ENCODE results near the gene PSMG3. TPM values are rescaled to one million over a fixed set of nuclear protein-coding genes. Genes with fewer than 3 reads are reported as not detected.
A peak's percentile ranks its signal among the peaks of the same experiment; 100 is the strongest.

The PSMG3 gene
- total RNA-seq, 1 experiment from 2014 or later: 63.0 TPM

DNA sequence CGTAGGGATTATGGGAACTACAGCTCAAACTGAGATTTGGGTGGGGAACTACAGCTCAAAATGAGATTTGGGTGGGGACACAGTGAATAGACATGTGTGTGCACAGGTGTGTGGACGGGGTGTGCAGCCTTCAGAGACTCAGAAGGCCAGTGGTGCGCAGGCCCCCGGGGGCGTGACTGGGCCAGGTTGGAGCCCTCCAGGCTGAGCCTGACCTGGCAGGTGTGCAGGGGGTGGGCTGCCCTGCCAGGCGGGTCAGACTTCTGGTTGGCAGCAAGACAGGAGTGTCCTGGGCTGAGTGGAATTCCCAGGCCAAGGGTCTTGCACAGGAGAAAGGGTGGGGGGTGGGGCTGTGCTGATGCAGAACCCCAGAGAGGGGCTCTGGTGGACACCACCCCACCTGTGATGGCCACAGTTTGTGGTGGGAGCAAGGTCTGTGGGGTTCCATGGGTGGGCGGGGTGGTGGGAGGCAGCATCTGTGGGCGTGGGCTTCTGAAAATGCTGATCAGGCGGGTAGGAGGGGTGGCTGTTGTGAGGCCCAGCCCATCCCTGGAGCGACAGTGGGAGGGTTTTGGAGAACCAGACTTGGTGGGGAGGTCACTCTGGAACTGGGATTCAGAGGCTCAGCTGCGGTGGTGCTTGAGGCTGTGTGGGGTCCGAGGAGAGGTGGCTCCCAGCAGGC is 29.3 kb upstream of the PSMG3 start:
- Histone ChIP-seq H3K56ac (ENCODE audit: insufficient read length, low read depth, low read length) (no peak overlapping the region), H3K4me2 (ENCODE audit: insufficient read depth, insufficient read length, low read length) (no peak overlapping the region), H3K23me2 (ENCODE audit: insufficient read length, low read depth, low read length, poor library complexity, severe bottlenecking) (no peaks in the 10 kb centered on the region), H4K91ac (ENCODE audit: insufficient read length, low read depth, low read length) (no peak overlapping the region), H3K79me1 (ENCODE audit: insufficient read depth, low read depth, low read length, poor library complexity, severe bottlenecking) (no peaks in the 10 kb centered on the region), H4K5ac (ENCODE audit: insufficient read length, low read depth, low read length) (no peak overlapping the region), H3K14ac (ENCODE audit: insufficient read depth, low read length) (no peak overlapping the region), H2BK5ac (ENCODE audit: insufficient read length, low read length) (no peak overlapping the region), H3T11ph (ENCODE audit: low read length) (no peak overlapping the region), H2BK120ac (ENCODE audit: low read depth, low read length, poor library complexity, severe bottlenecking) (no peak overlapping the region), H4K20me1 (ENCODE audit: control insufficient read depth, insufficient read depth, insufficient read length) (no peaks in the 10 kb centered on the region), H3K9me3 (ENCODE audit: control insufficient read depth, low read depth, low read length) (no peaks in the 10 kb centered on the region), H3K79me2 (ENCODE audit: insufficient read depth, low read length) (no peaks in the 10 kb centered on the region), H4K8ac (replicated peaks; ENCODE audit: insufficient read length, low read depth, low read length) (no peak overlapping the region), H3K4ac (ENCODE audit: low read depth, low read length) (no peak overlapping the region), H3K27ac (ENCODE audit: insufficient read length, low read depth, low read length) (no peak overlapping the region), H3K4me1 (ENCODE audit: insufficient read depth, low read length) (no peaks in the 10 kb centered on the region), H2BK12ac (ENCODE audit: insufficient read length, low read depth, low read length) (no peak overlapping the region), H3K18ac (ENCODE audit: insufficient read length, low read depth, low read length) (no peak overlapping the region), H2BK20ac (ENCODE audit: low read depth, low read length, poor library complexity, severe bottlenecking) (no peak overlapping the region), H3K23ac (ENCODE audit: insufficient read length, low read depth, low read length) (no peak overlapping the region), H3K9ac (ENCODE audit: extremely low read depth, insufficient read length, low read length) (no peak overlapping the region), H3K27me3 (ENCODE audit: insufficient read depth, low read length) (no peaks in the 10 kb centered on the region), H2BK15ac (ENCODE audit: low read depth, low read length) (no peak overlapping the region), H2AFZ (ENCODE audit: low read length) (no peak overlapping the region), H2AK5ac (ENCODE audit: insufficient read length, low read length) (no peak overlapping the region)
- Mint-ChIP-seq H3K27me3 (ENCODE audit: low read depth) (peaks cover 8% of the 10 kb centered on the region), H3K4me1 (peaks cover 0 to 3% of the 10 kb centered on the region in 2 experiments; a peak in 1 of 4 replicates), H3K9me3 (no peaks in the 10 kb centered on the region), H3K4me3 (no peak overlapping the region), H3K27ac (peak overlapping the region in 1 of 3 experiments; percentile 55; a peak in 1 of 7 replicates), H3K36me3 (ENCODE audit: insufficient read depth in 1 of 3, low read depth in 3 of 3) (no peaks in the 10 kb centered on the region)
- no peak for DNase-seq
- WGBS (ENCODE audit: extremely low coverage, insufficient read length, low lambda C conversion rate): no CpG with 5 or more reads among the region's 12 CpGs
- TF ChIP-seq, protein P1, sequence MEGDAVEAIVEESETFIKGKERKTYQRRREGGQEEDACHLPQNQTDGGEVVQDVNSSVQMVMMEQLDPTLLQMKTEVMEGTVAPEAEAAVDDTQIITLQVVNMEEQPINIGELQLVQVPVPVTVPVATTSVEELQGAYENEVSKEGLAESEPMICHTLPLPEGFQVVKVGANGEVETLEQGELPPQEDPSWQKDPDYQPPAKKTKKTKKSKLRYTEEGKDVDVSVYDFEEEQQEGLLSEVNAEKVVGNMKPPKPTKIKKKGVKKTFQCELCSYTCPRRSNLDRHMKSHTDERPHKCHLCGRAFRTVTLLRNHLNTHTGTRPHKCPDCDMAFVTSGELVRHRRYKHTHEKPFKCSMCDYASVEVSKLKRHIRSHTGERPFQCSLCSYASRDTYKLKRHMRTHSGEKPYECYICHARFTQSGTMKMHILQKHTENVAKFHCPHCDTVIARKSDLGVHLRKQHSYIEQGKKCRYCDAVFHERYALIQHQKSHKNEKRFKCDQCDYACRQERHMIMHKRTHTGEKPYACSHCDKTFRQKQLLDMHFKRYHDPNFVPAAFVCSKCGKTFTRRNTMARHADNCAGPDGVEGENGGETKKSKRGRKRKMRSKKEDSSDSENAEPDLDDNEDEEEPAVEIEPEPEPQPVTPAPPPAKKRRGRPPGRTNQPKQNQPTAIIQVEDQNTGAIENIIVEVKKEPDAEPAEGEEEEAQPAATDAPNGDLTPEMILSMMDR (conservative IDR thresholded peaks at IDR 0.05): no peak

All from H9 (cell line).